Esophagus squamous epithelium (tissue), 4 donors: Measurements from ENCODE around the gene SRPX.

ENCODE experiments used
- CTCF ChIP-seq, 6 experiments: fragments of 450-650 bp in 4 of 6; fragments of 200-600 bp in 2 of 6; sonication (generic) in 2 of 6; IDR thresholded peaks; one replicate each; pipeline ENCODE4 v1.5.1; 2016 to 2019; ENCODE audit warnings: antibody characterized with exemption in 6 of 6, mild to moderate bottlenecking in 4 of 6, moderate library complexity in 4 of 6
- POLR2A ChIP-seq, 4 donors: fragments of 450-650 bp; IDR thresholded peaks; one replicate each; pipeline ENCODE4 v1.6.1; 2017; ENCODE audit warnings: antibody characterized with exemption in 4 of 4, mild to moderate bottlenecking in 4 of 4, moderate library complexity in 3 of 4

GRCh38 chrX:38149016-38149415 lies 71.7 kb downstream of the SRPX start:
- TF ChIP-seq POLR2A (IDR thresholded peaks at IDR 0.05) (no peak), CTCF (IDR thresholded peaks at IDR 0.05) (no peak)
